Panc1 (cell line): ENCODE results near the gene HEATR9. TPM values are rescaled to one million over a fixed set of nuclear protein-coding genes. Genes with fewer than 3 reads are reported as not detected.

ENCODE experiments used
- ATAC-seq: fragments of 200-7000 bp; cut with Tn5 transposase; 2 replicates; pipeline ENCODE4 v1.9.1; 2020; ENCODE audit warnings: mild to moderate bottlenecking, moderate library complexity
- BruUV-seq: library from RNA; stranded (reverse); fragments of 400-500 nt; replicated peaks from 2 replicates; lab custom pipeline; 2021; lab: Mats Ljungman, UMichigan
- CTCF ChIA-PET: fragments of 300-600 bp; sonication (Branson Sonifier 250); formaldehyde crosslinking; loops from one replicate; lab custom pipeline; 2022; ENCODE audit warnings: antibody characterized with exemption; lab: Charles Lee
- POLR2A ChIA-PET: fragments of 300-600 bp; sonication (Branson Sonifier 250); formaldehyde crosslinking; loops from one replicate; lab custom pipeline; 2022; ENCODE audit warnings: antibody characterized with exemption; lab: Charles Lee
- DNase-seq: peaks from one replicate; pipeline ENCODE4 v3.0.0-alpha.2; 2010; ENCODE audit warnings: low read depth, low spot score
- H3K27ac ChIP-seq: 2 replicates; pipeline ENCODE4 v1.5.1; 2011; ENCODE audit warnings: mild to moderate bottlenecking, low read length, inconsistent platforms
- H3K27me3 ChIP-seq: fragments of 200-500 bp; sonication (Bioruptor generic); 2 replicates; pipeline ENCODE4 v1.6.0; 2014; ENCODE audit warnings: low read length, inconsistent platforms; ENCODE audit not compliant: control insufficient read depth, insufficient read depth
- H3K36me3 ChIP-seq: fragments of 200-500 bp; sonication (Bioruptor generic); 2 replicates; pipeline ENCODE4 v1.5.1; 2014; ENCODE audit warnings: inconsistent platforms, mild to moderate bottlenecking, low read length, moderate library complexity; ENCODE audit not compliant: control insufficient read depth, insufficient read depth
- H3K4me1 ChIP-seq: 2 replicates; pipeline ENCODE4 v1.5.1; 2011; ENCODE audit warnings: inconsistent platforms, mild to moderate bottlenecking, low read length, moderate library complexity; ENCODE audit not compliant: control insufficient read depth, insufficient read depth
- H3K4me3 ChIP-seq, 2 experiments: 2 replicates each; pipeline ENCODE4 v1.5.1; 2011 to 2012; ENCODE audit warnings: low read depth in 2 of 2, low read length in 2 of 2, mild to moderate bottlenecking in 2 of 2, inconsistent platforms in 1 of 2, moderate library complexity in 1 of 2
- H3K9me3 ChIP-seq: fragments of 200-500 bp; sonication (Bioruptor generic); 2 replicates; pipeline ENCODE4 v1.5.1; 2014; ENCODE audit warnings: low read depth, mild to moderate bottlenecking, inconsistent platforms, low read length, moderate library complexity; ENCODE audit not compliant: control insufficient read depth, insufficient read depth
- CTCF ChIP-seq: fragments of 450-650 bp; IDR thresholded peaks from 2 replicates; pipeline ENCODE4 v1.5.1; 2017; ENCODE audit warnings: mild to moderate bottlenecking
- POLR2AphosphoS5 ChIP-seq: IDR thresholded peaks from 2 replicates; pipeline ENCODE4 v1.6.1; 2012; ENCODE audit warnings: mild to moderate bottlenecking, low read depth, low read length, moderate library complexity
- REST ChIP-seq, 2 experiments: IDR thresholded peaks; 2 replicates each; pipeline ENCODE4 v1.6.1; 2011 to 2012; ENCODE audit warnings: low read depth in 2 of 2, control low read depth in 1 of 2, low read length in 1 of 2, mild to moderate bottlenecking in 1 of 2, moderate library complexity in 1 of 2; ENCODE audit not compliant: insufficient read depth in 1 of 2
- SIN3A ChIP-seq: IDR thresholded peaks from 2 replicates; pipeline ENCODE4 v1.6.1; 2012; ENCODE audit warnings: low read depth, mild to moderate bottlenecking, low read length, moderate library complexity, borderline replicate concordance; ENCODE audit not compliant: insufficient read depth
- TCF7L2 ChIP-seq: IDR thresholded peaks from 2 replicates; pipeline ENCODE4 v1.6.1; 2011; ENCODE audit warnings: mild to moderate bottlenecking, low read depth, low read length, inconsistent platforms
- in situ Hi-C: cut with HindIII; loops from 2 replicates; pipeline ENCODE4 v1.10.0; 2016; ENCODE audit warnings: low sequenced_read_pairs, low pct_unique_long_range_greater_than_20kb
- intact Hi-C: fragments of 100-400 bp; cut with micrococcal nuclease; formaldehyde crosslinking; loops from one replicate; pipeline ENCODE4 v1.10.0; 2022; ENCODE audit not compliant: unreplicated experiment
- total RNA-seq: library from RNA; stranded (reverse); gene quantifications from one replicate; pipeline ENCODE4 v1.2.1, GENCODE V29; 2021; ENCODE audit not compliant: unreplicated experiment

HEATR9 gene
- total RNA-seq, 1 experiment from 2014 or later, result not detected

GRCh38 chr17:35867574-35867973, 1.1 kb downstream of the HEATR9 start:
- BruUV-seq, result no TSS peak
- no peak overlapping the region for H3K4me3 ChIP-seq
- H3K27ac ChIP-seq, result no peak overlapping the region
- intact Hi-C loops, result no loop called here
- ChIA-PET POLR2A (interaction anchor here (0.7 kb wide), 1 partner anchor 8 kb away, joined by 4 read pairs; no protein-coding TSS in a partner anchor), CTCF (interaction anchor here (0.6 kb wide), 1 partner anchor 33 kb away, joined by 4 read pairs; no protein-coding TSS in a partner anchor)
- no peaks in the 10 kb centered on the region for H3K4me1 ChIP-seq
- TF ChIP-seq POLR2AphosphoS5 (no peak), CTCF (no peak)
- H3K9me3 ChIP-seq, result no peaks in the 10 kb centered on the region
- DNase-seq (no peak), ATAC-seq (no peak)
- no peaks in the 10 kb centered on the region for H3K36me3 ChIP-seq
- H3K27me3 ChIP-seq, result no peaks in the 10 kb centered on the region
- in situ Hi-C loops, result no loop called here

- no peak for TF ChIP-seq CTCF
- TF ChIP-seq REST (IDR thresholded peaks at IDR 0.05; ENCODE audit: insufficient read depth in 1 of 2, low read depth in 2 of 2, low read length in 1 of 2), result no peak
- no peak for TF ChIP-seq TCF7L2
- no peak for TF ChIP-seq SIN3A
- no peak for TF ChIP-seq POLR2AphosphoS5
- ATAC-seq, result no peak
- POLR2A ChIA-PET, result interaction anchor here (0.6 to 0.7 kb wide), 2 partner anchors 7 to 69 kb away, joined by 4 read pairs; no protein-coding TSS in a partner anchor
Measured at GRCh38 chr17:35866341-35866950, 2.2 kb downstream of the HEATR9 start.

More at GRCh38 chr17:35866341-35866950, 2.2 kb downstream of the HEATR9 start:
- H3K36me3 ChIP-seq, result no peaks in the 10 kb centered on the region
- intact Hi-C loops, result no loop called here
- no peak overlapping the region for H3K4me3 ChIP-seq
- H3K4me1 ChIP-seq, result no peaks in the 10 kb centered on the region
- H3K9me3 ChIP-seq, result no peaks in the 10 kb centered on the region
- CTCF ChIA-PET, result interaction anchor here (0.5 kb wide), 1 partner anchor 555 kb away, joined by 3 read pairs; no protein-coding TSS in a partner anchor
- no peaks in the 10 kb centered on the region for H3K27me3 ChIP-seq
- in situ Hi-C loops, result no loop called here
- DNase-seq, result no peak
- no peak overlapping the region for H3K27ac ChIP-seq
- BruUV-seq, result no TSS peak
